Right lung (tissue), 5 donors: ENCODE results near the gene FADS6. TPM values are rescaled to one million over a fixed set of nuclear protein-coding genes. Genes with fewer than 3 reads are reported as not detected.

Source experiments
- DNase-seq, 2 donors: peaks; one replicate each; pipeline ENCODE4 v3.0.0-alpha.2; 2013
- polyA plus RNA-seq, 5 donors: library from polyadenylated mRNA; unstranded; fragments of 120-200 nt; gene quantifications; one replicate each; pipeline versions ENCODE4 v1.2.1 to v1.2.3, GENCODE V29; 2013; ENCODE audit warnings: inconsistent platforms in 1 of 5, low replicate concordance in 1 of 5; ENCODE audit not compliant: insufficient read length in 5 of 5, insufficient read depth in 1 of 5

Gene FADS6
- polyA plus RNA-seq, 5 donors: 0.09 to 0.18 (median 0.10) TPM; not detected in 1

- DNase-seq: no peak
These were observed 38.6 kb downstream of the FADS6 start for GRCh38 chr17:74854792-74855191.

GRCh38 chr17:74853669-74854068 lies 39.8 kb downstream of the FADS6 start:
- no peak for DNase-seq

GRCh38 chr17:74853048-74853397 lies 40.4 kb downstream of the FADS6 start:
- no peak for DNase-seq

GRCh38 chr17:74852237-74853047 lies 41.0 kb downstream of the FADS6 start:
- DNase-seq: no peak

GRCh38 chr17:74851612-74852236 lies 41.7 kb downstream of the FADS6 start:
- no peak for DNase-seq

GRCh38 chr17:74850914-74851313 lies 42.5 kb downstream of the FADS6 start:
- DNase-seq: no peak

- DNase-seq: no peak
These were observed 43.1 kb downstream of the FADS6 start for GRCh38 chr17:74850310-74850709.

- no peak for DNase-seq
These were observed 44.6 kb downstream of the FADS6 start for GRCh38 chr17:74848656-74849399.

GRCh38 chr17:74846621-74847020 lies 46.8 kb downstream of the FADS6 start:
- DNase-seq: no peak

- DNase-seq: no peak
These were observed 50.1 kb downstream of the FADS6 start for GRCh38 chr17:74843352-74843627.

GRCh38 chr17:74842599-74843351 lies 50.7 kb downstream of the FADS6 start:
- DNase-seq: peak; percentile 56 to 60

- no peak for DNase-seq
These were observed 51.3 kb downstream of the FADS6 start for GRCh38 chr17:74842146-74842598.

- no peak for DNase-seq
These were observed 52.3 kb downstream of the FADS6 start for GRCh38 chr17:74840989-74841666.

- no peak for DNase-seq
These were observed 53.2 kb downstream of the FADS6 start for GRCh38 chr17:74839990-74840852.

- no peak for DNase-seq
These were observed 55.2 kb downstream of the FADS6 start for GRCh38 chr17:74838274-74838673.

- no peak for DNase-seq
These were observed 56.6 kb downstream of the FADS6 start for GRCh38 chr17:74836691-74837467.

- DNase-seq: no peak
These were observed 57.2 kb downstream of the FADS6 start for GRCh38 chr17:74836191-74836590.

GRCh38 chr17:74833501-74834377 lies 59.7 kb downstream of the FADS6 start:
- no peak for DNase-seq

- DNase-seq: no peak
These were observed 61.0 kb downstream of the FADS6 start for GRCh38 chr17:74832421-74832820.
